ENCODE measurements around the gene SLC24A3.

Gene SLC24A3

DNA sequence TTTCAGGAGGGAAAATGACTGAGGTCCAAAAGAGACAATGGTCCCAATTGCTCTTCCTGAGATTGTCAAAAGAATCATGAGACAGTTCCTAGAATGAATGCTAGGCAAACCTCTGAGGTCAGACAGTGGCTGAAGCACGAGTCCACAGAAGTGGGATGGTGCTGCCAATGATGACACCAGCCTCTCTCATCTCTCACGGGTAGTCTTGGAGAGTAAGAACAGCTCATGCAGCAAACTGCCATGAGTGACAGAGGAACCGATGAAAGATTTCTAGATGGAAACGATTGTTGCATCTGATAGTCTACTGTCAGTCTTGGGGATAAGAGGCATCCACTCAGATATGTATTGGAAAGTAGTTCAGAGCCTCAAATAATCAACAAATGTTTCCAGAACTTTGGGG is 188.7 kb downstream of the SLC24A3 start:
- no peak for DNase-seq

DNA sequence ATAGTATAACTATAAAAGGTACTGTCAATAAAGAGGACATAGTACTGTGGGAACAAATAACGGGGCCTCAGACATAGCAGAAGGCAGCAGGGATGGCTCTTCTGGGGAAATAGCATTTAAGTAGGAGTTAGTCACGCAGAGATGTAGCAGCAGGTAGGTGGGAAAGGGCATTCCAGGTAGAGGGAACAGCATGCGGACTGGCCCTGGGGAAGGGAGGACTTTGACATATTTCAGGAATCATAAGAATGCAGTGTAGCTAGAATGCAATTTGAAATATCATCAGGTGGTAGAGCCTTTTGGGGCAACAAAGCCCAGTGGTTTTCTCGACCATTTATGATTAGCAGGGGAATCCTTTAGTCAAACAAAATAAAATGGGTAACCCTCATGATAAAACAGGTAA is 191.1 kb downstream of the SLC24A3 start:
- no peak for DNase-seq

DNA sequence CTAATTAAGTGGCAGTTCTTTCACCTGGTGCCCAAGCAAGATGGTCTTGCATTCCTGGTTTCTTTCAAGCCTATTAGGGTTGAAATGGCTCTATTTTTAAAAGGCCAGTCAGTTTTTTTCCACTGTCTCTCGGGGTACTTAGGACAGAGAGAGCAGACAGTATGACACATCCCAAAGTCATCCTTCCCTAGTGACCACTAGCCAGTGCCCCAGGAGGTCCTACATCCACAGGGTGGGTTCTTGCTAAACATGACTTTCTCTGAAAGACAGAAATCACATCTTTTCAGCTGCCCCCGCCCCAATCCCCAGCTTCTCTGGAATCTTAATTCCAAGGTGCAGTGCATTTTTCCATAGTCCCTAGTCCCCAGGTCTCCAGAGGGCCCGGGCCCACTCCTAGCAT is 192.4 kb downstream of the SLC24A3 start:
- no peak for DNase-seq

DNA sequence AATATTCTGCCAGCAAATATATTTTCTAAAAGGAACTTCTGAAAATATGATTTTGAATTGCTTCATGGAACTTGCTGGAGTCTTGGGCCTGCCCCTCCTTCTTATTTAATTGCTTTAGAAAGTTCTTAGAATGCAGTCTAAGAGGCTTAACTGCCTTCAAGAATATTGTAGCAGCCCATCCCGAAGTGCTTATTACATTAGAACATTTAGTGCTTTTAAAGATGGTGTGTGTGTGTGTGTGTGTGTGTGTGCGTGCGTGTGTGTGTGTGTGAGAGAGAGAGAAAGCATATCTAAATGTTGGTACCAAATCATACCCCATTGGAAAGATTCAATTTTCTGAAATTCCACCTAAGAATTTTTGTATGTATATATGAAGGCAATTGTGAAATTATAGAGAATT is 193.5 kb downstream of the SLC24A3 start:
- no peak for DNase-seq

DNA sequence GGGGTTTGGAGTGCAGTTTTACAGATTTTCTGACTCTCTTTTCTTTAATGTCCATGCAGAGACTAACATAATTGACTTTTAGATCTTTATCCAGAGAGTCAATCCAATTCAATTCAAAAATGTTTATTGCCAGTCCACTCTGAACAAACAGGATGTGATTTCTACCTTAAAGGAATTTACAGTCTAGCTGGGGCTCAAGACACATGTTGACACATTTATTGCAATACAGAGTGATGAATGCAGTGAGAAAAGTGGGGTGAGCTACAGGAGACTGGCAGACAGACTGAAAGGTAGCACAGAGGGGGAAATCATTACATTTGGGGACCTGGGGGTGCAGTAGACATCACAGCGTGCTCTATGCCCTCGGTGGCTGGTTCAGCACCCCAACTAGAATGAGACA is 193.9 kb downstream of the SLC24A3 start:
- DNase-seq, result no peak

DNA sequence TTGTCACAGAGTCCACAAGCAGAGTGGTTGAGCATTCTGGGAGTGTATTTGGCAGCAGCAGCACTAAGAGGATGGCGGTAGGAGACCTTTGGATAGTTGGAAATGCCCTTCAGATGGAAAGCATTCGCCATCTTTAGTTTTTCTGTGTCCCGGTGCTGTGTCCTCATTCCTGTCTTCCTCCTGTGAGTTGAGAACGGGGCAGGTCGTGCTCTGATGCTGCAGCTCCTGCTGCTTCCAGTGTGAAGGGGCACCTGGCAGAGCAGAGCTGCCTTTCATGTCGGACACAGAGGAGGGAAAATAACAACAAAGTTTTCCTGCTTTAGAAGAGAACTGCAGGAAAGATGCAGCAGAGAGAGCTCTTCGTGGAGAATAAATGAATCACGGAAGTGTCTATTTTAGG is 194.8 kb downstream of the SLC24A3 start:
- no peak for DNase-seq

DNA sequence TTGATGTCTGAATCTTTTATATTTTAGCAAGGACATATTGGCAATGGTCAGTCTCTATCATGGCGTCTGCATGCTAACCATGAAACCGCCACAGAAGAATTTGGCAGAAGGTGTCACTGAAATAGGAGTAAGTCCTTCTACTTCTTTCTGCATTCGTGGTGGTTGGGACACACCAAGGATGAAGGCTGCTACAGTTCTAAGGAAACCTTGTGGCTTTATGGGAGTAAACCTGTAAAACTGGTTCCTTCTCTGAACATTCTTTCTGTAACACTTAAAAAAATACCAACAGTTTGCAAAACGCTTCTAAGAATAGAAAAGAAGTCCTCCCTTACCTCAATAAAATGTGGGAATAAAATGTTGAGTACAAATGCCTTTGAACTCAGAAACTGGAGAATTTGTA is 195.3 kb downstream of the SLC24A3 start:
- DNase-seq, result no peak

DNA sequence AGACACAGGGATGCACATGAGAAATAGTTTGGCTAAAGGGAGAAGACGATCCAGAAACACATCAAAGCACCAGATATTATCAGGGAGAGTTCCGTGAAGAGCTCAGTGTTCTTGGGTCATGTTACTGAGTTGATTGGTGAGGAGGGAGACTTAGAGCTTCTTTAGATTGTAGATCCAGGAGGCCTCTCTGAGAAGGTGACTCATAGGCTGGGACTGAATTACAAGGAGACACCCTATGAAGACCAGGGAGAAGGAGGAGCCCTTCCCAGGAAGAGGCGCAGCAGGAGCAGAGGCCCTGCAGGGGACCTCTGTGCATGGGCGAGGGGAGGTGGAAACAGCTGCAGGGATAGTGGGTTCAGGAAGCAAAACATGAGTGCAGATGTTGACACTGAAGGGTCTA is 196.5 kb downstream of the SLC24A3 start:
- DNase-seq, result no peak

DNA sequence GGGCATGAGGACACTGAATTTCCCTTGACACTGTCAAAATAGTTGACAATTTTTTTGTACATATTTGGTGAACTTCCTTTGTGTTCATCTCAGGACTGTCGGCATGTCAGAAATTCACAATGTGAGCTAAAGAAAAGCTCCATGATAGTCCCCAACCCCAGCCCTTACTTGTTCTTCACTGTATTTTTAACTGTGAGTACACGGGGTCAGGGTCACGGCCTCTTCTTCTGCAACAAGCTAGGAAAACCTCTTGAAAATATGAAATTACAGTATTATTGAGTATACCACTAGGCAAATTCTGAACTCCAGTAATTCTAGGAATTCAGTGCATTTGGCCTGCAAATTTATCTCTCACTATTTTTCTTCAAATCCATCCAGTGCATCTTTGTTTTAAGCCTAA is 199.4 kb downstream of the SLC24A3 start:
- DNase-seq, result no peak

DNA sequence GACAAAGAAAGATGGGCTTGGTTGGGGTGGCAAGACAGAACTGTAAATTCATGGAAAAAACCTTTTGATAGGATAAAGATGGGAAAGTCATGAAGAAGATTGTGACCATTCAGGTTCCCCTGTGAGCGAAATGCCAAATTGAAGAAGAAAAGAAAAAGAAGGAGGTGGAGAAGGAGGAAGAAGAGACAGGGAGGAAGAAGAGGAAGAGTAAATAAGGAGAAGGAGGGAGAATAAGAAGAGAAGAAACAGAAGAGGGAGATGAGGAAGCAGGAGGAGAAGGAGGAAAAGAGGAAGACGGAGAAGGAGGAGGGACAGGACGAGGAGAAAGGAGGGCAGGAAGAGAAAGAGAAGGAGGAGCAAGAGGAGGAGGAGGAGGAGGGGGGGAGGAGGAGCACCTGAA is 199.8 kb downstream of the SLC24A3 start:
- no peak for DNase-seq

DNA sequence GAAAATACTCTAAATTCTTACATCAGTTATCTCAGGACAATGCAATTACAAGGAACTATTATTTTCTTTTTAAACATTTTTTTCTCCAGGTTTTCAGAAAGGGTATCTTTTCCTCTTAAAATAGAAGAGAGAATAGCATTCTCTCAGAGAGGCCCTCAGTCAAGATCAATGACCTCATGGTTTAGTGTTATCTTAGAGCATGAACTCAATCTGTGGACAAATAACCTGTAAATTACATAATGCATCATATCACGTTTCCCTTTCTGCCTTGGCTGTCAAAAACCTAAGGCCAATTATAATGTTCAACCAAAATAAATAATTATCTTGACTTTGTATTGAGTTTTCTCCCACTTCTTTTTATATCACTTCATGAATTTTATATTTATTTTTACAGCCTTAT is 202.2 kb downstream of the SLC24A3 start:
- DNase-seq, result no peak

DNA sequence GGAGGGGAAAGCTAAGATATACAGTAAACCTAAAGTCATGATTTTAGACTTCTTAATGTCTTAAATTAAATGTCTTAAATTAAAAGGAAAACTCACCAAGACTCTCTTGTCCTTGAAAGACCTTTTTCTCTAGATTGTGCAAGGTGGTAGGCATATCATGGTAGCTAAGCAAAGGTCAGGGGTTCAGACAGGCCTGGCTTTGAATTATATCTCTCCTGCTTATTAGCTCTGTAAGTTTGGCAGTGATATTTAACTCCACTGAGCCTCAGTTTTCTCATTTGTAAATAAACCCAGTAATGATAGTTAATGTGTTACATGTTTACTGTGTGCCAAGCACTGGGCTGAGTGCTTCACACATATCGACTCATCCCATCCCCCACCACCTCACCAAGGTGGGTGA is 203.3 kb downstream of the SLC24A3 start:
- no peak for DNase-seq

DNA sequence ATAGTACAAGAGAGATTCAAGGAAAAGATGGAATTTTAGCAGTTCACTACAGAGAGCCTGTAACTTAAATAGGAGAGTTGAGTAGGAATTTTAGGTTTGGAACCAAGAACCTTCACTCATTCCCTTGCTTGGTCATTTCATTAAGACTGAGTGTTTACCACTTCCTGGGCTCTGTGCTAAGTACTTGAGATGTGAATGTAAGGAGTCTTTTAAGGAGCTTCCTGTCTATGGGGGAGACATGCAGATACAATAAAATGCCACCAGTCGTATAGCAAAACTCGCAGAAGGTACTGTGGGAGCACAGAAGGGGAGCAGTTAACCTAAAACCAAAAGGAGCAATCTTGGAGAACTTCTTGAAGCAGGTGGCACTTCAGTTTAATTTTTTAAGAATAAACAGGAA is 204.2 kb downstream of the SLC24A3 start:
- no peak for DNase-seq

DNA sequence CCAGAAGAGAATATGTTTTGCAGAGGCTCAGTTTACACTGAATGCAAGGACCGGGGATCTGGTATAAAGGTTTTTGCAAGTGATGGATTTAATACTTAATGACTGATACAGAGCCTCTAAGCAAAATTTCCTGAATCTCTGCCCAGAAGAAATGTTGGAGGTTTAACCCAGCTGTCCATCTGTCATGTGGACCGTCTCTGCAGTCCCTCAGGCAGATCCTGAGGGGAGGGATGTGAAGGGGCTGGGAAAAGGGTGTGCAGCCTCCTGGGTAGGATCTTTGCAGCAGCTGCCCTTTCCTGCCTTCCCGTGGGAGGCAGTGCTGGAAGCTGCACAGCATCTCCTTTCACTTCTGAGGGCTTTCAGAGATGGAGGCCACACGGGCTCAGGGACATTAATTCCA is 207.0 kb downstream of the SLC24A3 start:
- DNase-seq, result no peak

DNA sequence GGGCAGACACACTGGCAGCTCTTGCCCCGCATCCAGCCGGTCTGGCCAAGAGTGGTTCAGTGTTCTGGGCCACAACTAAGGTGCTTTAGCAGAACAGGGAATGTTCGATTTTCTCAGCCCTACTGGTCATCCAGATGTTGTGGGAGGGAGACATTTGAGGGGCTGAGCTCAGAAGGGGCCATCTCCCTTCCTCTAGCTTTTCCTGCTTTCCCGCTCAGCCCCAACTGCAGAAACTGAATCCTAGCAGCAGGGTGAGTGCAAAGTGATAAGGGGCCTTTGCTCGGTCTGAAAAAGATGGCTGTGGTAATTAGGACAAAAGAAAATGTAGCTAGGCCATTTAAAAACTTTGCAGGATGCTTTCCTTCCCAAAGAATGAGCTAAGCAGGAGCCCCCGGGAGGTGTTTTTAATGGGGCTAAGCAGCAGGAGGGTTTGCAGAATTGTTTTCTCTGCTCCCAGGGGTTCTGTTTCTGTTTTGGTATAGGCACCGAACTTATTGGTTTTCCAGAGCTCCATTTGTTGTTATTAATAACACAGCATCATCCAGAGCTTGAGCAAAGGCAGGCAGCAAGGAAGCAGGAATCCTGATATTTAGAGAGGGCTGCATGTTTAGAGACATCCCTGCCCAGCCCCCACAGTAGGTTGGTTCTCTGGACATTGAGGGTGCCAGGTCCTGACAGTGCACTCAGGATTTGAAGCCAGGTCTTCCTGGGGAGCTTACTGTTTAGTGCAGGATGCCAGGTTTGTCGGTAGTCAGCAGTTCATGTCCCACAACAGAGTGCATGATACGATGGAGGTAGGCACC is 210.9 kb downstream of the SLC24A3 start:
- no peak for DNase-seq

DNA sequence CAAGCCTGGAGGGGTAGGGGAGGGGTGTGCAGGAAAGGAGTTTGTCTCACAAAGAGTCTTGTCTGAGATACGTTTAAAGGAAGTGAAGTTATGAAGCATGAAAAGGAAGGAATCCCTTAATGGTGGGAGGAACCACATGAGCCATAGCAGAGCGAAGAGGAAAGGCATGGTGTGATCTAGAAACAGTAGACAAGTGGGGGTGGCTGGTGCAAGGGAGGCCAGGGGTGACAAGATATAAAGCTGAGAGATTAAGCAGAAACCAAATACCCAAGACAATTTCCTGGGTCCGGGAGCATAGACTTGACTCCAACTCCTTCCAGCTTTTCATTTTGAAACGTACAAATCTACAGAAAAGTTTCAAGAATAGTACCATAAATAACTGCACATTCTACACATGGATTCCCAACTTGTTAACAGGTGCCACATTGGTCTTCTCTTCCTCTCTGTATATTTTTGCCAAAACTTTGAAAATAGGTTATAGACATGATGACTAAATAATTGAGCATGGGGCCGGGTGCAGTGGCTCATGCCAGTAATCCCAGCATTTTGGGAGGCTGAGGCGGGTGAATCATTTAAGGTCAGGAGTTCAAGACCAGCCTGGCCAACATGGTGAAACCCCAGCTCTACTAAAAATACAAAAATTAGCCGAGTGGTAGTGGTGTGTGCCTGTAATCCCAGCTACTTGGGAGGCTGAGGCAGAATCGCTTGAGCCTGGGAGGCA is 211.6 kb downstream of the SLC24A3 start:
- DNase-seq, result no peak

DNA sequence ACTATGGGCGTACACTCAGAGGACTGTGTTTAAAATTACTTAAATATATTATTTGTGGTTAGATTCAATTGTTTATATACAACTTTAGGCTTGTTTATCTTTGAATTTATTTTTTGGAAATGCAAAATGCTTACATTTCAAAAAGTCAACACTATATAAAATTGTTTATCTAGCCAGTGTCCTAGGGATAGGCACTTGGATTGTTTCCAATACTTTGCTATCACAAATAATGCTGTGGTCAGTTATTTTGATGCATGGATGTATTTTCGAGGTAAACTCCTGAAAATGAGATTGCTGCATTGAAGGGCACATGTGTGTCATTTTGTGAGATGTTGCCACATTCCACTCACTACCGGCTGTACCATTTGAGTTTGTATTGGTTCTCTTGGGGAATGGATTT is 213.9 kb downstream of the SLC24A3 start:
- no peak for DNase-seq

DNA sequence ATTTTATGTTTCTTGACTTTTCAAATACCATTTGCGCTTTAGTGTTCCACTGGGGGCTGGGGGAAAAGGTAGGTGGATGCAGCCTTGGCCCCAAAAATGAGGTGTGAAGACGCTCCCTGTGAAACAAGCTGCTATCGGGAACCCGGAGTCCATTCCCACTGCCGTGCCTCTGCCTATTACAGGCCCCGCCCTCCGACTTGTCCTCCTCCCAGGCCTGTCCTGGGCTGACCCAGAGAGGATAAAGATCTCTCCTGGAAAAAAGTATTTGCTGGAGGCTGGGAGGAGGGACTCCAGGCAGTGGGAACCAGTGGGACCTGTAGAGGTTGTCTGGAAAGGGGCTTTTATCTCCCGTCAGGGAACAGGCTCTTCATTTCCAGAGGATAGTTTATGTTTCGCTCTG is 215.0 kb downstream of the SLC24A3 start:
- no peak for DNase-seq

DNA sequence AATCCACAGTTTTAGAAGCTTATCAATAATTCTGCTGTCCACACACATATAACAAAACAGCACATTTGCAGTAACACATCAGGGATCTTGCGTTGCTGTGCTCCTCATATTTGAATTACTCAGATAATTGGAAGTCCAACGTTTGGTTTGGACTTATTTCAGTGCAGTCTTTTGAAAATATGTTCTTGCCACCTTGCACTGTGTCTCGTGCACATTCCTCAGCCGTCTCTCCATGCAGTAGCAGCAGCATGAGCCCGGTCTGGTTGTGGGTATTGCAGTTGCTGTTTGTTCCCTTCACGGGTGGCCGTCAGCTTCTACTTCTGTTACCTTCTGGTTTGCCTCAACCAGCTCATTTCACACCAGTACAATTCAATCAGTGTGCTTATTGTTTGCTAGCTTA is 215.5 kb downstream of the SLC24A3 start:
- no peak for DNase-seq

DNA sequence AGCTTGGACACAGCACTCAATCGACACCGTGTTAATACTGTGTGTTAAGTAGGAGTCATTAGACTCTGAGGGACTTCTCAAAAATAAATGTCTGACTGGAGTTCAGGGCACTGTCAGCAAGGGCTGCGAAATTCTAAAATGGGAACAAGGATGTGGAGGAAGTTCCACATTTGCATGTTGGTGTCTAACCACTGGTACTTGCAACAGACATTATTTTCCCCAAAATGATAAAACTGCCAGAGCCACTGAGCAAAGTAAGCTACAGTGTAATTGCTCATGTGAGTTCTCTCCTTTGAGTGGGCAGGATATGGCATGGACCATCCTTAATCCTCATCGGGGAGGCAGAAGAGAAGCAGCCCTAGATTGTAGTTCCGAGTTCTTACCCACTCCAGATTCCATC is 215.9 kb downstream of the SLC24A3 start:
- DNase-seq, result no peak

DNA sequence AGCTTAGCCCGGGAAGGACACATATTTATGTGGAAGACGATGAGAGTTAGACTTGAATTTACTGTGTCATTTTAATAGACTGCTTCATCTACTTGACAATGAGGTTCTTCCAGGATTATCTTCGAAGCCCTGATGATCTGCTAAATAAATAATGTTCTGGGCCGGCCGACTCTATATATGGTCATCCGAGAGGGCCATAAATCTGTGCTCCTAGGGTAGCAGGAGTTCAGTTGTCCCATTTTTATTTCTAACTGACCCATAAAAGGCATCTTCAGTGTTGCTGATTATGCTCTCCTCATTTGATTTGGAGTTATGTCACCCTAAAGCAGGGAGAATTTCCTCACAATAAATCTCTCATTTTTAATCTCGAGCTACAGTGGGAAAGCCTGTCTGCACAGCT is 217.1 kb downstream of the SLC24A3 start:
- no peak for DNase-seq

DNA sequence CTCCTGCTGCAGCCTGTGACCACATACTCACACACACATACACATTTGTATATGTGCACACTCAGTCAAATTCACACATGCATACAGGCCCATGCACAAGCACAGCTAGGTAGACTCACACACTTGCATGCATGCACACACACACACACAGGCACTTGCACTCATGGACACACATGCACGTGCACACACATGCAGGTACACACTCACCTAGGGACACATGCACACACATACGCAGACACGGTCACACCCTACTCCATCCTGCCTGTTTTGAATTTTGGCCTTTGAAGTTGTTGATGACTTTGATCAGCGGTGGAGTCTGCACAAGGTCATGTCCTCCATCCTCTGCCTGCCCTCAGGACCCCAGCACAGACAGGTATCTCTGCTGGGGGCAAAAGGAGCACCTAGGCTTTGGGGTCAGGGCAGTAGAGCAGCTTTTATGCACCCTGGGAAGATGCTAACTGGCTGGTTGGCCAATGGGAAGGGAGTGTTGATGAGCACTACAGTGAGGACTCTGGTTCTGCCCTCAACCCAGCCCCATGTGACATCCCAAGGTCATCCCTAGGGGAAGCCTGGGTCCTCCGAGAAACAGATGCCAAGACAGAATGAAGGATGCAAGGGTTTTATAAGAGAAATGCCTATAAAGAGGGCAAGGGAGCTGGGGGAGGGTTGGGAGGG is 218.3 kb downstream of the SLC24A3 start:
- DNase-seq, result no peak

DNA sequence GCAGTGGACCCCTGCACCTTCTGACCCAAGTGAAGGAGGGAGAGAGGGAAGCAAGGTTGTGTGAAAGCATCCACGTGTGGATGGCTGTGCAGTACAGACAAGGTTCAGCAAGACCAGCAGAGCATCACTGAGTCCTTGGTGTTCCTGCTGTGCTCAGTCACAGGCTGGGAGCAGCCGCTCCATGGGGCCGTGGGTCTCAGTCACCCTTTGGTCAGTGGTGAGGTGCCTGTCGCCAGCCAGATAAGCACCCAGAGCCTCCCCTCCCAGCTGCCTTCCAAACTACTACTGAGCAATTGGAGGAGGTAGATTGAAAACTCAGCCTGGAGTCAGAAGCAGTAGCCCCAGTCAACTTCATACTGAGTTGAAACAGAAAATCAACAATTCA is 218.9 kb downstream of the SLC24A3 start:
- no peak for DNase-seq

DNA sequence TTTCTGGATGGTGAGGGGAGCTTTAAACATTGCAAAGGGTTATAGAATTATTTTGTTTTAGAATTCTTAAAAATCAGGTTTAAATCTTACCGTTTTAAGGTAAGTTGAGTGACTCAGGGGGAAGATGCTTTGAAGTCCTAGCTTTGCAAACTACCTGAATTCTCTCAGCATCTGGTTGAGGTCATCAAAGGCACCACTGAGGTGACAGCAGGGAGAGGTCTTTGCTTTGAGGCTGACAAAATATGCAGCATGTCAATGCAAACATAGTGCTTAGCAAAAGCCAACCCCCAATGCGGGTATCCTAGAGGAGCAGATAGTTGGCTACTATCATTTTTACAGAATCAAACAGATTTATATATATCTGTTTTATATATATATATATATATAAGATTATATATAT is 219.5 kb downstream of the SLC24A3 start:
- DNase-seq, result no peak
